Mesenteric fat pad (tissue), 1 donor: ENCODE measurements around the gene USP3. TPM values are rescaled to one million over a fixed set of nuclear protein-coding genes. Genes with fewer than 3 reads are reported as not detected.

ENCODE experiments used
- DNase-seq: peaks from one replicate; pipeline ENCODE4 v3.0.0-alpha.2; 2020; ENCODE audit warnings: low spot score
- total RNA-seq: library from RNA; stranded (reverse); fragmentation: NEBNext Ultra II Directional; extraction: Animal tissue kit (Norgen Biotek cat#: 25700); gene quantifications from one replicate; pipeline ENCODE4 v1.2.1, GENCODE V29; 2021
- donor health status: DM: yes; HTN: yes; CAD: no.

The USP3 gene
- total RNA-seq, 1 donor from 2014 or later = 54.7 TPM

DNA sequence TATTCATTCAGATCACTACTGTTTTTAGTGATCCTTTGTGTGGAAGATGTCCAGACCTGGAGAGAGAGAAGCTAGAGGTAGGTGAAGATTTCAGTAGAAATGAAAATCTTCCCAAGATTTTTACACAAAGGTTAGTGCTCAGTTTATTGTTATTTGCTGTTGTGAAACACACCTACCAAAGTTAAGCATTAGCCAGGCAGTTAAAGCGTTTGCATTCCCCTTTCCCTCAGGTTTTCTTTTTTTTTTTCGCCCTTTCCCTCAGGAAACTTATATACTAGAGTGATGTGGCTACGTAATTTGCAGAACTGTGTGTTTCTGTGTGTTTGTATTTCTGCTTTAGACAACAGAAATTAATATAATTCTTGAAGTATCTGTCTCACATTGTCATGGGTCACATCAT lies 34.5 kb downstream of the USP3 start:
- no peak for DNase-seq

GRCh38 chr15:63539521-63539920 lies 35.1 kb downstream of the USP3 start:
- no peak for DNase-seq

DNA sequence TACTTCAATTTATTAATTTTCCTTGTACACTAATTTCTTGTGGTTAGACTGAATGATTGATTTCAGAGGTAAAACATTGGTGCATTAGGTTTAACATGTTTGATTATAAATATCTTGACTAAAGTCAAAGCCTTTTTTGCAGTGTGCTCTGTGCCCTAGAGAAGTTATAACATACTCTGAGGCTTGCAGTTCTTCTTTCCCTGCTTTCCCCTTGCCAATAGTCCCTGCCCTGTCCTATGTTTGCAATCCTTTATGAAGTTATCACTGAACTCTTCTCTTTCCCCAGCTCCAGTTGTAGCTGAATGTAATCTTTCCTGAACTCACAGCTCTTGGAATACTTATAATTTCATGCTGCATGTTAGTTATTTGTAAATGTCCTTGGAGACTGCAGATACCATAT lies 35.6 kb downstream of the USP3 start:
- DNase-seq = no peak

DNA sequence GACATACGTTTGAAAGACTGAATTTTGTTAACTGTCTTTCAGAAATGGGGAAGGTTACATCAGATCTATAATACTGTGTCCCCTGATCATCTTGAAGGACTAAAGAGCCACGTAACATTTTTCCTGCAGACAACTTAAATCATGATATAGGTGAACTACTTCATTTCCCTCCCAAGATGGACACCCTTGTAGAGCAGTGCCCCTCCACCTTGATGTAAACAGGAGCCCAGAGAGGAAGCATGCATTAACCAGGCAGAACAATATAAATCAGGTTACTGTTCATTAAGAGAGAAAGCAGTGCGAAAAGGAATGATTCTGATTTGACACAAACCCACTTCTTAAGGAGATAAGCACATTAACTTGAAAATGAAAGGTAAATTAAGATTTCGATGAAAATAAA lies 36.1 kb downstream of the USP3 start:
- DNase-seq = no peak

DNA sequence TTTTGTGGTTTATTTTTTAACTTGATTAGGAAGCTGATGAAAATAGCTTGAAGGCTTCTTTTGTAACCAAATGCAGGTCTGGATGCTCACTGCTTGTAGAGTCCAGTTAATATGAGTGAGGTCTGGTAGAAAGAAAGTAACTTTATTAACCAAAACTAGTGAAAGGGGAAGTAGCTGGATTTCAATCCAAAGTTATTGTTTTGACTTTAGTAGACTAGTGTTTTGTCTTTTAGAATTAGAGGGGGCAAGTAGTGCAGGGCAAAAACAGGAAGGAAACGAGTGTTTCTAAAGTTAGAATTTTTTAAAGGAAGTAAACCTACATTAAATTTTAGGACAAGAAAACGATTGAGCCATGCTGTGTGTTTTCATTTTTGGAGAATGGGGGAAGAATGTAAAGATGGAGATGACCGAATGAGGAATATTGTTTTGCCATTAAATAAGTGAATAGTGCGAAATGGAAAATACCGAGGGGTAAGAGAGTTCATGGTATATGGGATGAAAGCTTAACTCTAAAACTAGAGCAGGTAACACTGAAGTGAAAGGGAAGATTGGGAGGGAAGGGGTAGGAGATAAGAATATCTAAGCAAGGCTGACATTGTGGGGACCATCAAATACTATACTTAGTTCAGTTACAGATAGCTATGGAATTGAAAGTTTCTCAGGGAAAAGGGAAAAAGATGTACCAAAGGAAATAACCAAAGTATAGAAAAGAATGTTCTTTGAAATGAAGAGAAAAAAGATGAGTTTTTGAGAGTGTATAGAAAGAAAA lies 40.0 kb downstream of the USP3 start:
- DNase-seq = no peak

DNA sequence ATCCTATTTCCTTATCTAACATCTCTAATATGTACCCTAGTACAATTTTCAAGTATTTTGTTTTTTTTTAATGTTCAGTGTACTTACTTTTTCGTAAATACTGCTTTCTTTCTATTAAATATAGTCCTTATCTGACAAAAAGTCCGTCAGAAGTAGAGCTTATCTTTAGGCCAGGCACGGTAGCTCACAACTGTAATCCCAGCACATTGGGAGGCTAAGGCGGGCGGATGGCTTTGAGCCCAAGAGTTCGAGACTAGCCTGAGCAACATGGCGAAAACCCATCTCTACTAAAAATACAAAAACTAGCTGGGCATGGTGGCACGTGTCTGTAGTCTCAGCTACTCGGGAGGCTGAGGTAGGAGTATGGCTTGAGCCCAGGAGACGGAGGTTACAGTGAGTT lies 41.1 kb downstream of the USP3 start:
- DNase-seq = no peak

GRCh38 chr15:63551400-63551799 lies 47.0 kb downstream of the USP3 start:
- DNase-seq = no peak

DNA sequence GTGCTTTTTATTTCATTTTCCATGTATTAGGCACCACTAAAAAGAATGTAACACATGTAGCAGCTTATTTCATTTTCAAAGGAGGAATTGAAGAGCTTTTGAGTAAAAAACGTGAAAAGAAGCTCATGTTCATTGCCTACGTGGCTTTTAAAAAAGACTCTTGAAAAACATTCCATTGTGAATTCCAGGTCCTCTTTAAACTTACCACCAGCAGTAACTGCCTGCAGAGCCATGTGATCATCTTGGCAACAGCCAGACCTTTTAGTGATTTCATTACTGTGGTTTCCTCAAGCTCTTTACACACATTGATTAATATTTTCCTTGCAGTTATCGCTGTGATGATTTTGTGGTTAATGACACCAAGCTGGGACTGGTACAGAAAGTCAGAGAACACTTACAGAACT lies 49.0 kb downstream of the USP3 start:
- no peak for DNase-seq

- DNase-seq = no peak
These were observed 50.0 kb downstream of the USP3 start for GRCh38 chr15:63554337-63554927.

DNA sequence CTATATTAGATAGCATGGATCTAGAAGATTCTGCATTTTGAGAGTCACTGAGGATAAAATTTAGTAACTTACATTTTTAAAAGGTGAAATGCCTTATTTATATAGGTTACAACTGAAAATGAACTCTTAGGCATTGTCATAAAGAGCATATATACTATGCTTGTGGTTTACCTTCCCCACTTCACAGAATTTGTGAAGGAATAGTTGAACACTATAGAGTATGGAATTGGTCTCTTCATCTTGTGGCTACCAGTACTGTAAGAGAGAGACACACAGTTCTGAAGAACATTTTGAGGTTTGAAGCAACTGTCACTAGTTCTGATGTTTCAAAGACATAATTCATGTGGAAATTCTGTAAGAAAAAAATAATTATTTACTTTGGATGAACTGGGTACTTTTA lies 51.1 kb downstream of the USP3 start:
- no peak for DNase-seq

DNA sequence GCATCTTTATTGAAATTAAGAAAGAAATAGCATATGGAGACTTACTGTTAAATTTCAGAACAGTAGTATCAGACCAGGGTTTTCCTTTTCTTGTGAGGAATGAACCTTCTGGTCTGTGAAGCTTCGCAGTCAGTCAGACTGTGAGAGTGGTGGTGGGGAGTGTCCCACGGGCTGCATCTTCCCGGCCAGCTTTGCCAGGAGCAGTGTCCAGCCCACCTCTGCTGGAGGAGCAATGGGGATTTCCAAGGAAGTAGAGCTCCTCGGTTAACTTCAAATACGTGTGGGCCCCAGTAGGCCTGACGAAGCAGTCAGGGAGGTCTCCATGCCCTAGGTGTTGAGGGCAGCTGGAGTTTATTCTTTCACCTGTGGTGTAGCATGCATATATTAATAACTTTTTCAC lies 51.9 kb downstream of the USP3 start:
- no peak for DNase-seq

DNA sequence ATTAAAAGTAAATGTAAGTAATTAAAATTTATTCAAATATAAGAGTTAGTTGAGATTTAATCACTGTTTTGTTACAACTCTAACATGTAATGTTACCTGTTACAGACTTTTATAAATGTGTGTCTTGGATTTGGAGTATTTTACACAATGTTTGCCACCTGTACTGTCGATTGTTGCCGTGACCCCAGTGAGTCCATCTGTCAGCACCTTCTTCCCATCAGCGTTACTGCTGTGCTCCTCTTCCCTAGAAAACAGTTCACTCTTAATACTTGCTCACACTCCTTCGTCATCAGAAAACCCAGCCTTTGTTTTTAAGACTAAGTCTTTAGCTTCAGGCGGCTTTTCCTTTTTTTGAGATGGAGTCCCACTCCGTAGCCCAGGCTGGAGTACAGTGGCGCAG lies 52.3 kb downstream of the USP3 start:
- no peak for DNase-seq

DNA sequence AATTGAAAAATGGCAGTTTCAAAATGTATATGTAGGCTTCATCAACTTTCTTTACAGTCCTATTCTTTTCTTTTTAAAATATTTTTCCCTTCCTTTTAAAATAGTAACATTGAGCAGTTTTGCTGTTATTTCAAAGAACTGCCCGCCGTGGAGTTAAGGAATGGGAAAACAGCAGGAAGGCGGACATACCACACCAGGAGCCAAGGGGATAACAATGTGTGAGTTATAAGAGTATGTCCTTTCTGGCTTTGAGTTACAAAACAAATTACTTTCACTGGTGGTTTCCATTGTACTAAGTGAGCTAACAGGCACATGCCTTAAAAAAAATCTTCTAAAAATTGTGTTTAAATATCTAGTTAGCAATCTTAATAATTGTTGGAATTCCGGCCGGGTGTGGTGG lies 55.4 kb downstream of the USP3 start:
- no peak for DNase-seq

DNA sequence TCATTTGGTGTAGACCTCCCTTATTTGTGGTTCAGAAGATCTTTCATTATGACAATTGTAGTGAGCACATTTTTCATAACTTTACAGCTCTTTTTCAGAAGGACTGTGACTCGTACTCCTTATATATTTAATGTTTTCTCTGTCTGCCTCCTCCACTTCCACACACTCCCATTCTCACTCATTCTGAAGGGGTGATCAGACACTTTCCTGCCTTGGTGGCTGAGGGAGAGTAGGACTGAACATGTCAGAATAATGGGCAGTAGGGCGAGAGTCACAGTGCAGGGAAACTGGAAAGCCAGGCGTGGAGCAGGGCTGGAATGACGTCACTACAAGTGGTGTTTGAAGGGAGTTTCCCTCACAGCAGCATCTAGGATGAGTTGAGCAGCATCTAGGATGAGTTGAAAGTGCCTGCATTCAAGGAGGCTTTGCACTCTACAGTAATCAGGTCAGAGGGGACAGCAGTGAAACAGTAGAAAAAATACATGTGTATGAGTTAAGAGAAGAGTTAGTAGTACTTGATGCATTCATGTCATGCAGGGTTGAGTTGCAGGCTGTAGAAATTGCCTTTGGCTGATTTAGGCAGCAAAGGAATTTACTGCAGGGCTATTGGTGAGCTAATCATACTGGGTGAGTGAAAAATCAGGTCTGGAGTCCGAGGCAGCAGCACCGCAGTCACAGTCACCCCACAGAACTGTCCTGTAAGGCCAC lies 56.5 kb downstream of the USP3 start:
- no peak for DNase-seq

DNA sequence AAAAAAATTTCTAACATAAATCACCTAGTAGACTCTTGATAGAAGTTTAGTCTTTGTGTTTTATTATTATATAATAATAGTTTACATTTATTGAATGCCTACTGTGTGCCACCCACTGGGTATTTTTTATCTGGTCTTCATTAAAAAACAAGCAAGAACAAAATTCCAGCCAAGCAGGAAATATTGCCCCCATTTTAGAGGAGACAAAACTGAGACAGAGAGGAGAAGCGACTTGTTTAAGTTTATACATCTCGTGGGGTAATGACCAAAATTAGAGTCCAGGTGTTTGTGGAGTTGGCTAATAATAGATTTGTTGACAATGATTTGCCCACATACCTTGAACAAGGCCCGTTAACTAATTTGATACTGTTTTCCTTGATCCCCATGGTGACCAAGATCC lies 59.7 kb downstream of the USP3 start:
- DNase-seq = no peak

GRCh38 chr15:63565536-63566186 lies 61.3 kb downstream of the USP3 start:
- DNase-seq = no peak

- no peak for DNase-seq
These were observed 68.5 kb downstream of the USP3 start for GRCh38 chr15:63572749-63573464.

GRCh38 chr15:63573533-63573932 lies 69.1 kb downstream of the USP3 start:
- no peak for DNase-seq

DNA sequence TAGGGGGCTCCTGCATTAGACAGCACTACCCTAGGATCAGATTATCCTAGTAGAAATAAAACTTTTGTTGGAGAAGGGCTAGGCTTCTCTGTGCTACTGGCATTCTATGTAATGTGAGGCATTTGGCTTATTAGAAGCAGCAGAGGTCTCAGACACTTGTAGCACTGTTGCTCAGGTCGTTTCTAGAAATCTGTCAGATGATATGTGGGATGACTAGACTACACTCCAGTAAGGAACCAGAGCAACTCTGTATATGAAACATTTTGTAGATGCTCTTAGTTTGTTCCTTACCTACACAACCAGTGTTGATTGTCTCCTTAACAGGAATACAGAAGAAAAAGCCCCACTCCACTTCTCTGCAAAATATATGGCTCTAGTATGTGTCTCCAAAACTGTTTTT lies 70.9 kb downstream of the USP3 start:
- no peak for DNase-seq

- no peak for DNase-seq
These were observed 72.0 kb downstream of the USP3 start for GRCh38 chr15:63576441-63576840.

DNA sequence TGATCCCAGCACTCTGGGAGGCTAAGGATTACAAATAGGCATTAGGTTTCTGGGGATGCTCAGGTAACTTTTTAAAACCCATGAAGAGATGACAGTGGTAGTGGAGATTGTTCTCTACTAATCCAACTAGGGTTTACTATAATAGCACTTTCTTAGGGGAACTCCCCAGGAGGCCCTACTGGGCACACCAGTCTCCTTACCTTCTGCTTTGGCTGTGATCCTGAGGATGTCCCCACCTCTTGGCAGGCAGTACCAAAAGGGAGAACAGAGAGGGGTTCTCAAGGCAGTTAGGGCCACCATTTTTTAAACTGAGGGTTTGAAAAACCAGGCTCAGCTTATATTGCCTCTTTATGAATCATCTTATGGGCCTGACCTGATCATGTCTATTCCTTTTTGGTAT lies 77.8 kb downstream of the USP3 start:
- no peak for DNase-seq
